Limb (tissue), 2 donors: ENCODE measurements around the gene NPM3.

Experiments used
- DNase-seq, 2 donors: peaks; one replicate each; pipeline ENCODE4 v3.0.0-alpha.2; 2016; ENCODE audit errors: extremely low spot score in 2 of 2

The NPM3 gene

GRCh38 chr10:101759309-101760247 is 23.7 kb downstream of the NPM3 start:
- DNase-seq: no peak

GRCh38 chr10:101758858-101759257 is 24.4 kb downstream of the NPM3 start:
- no peak for DNase-seq

- DNase-seq: no peak
Measured at GRCh38 chr10:101752241-101752640, 31.0 kb downstream of the NPM3 start.

- DNase-seq: no peak
Measured at GRCh38 chr10:101749047-101750016, 33.9 kb downstream of the NPM3 start.

- DNase-seq: no peak
Measured at GRCh38 chr10:101748496-101748895, 34.8 kb downstream of the NPM3 start.

DNA sequence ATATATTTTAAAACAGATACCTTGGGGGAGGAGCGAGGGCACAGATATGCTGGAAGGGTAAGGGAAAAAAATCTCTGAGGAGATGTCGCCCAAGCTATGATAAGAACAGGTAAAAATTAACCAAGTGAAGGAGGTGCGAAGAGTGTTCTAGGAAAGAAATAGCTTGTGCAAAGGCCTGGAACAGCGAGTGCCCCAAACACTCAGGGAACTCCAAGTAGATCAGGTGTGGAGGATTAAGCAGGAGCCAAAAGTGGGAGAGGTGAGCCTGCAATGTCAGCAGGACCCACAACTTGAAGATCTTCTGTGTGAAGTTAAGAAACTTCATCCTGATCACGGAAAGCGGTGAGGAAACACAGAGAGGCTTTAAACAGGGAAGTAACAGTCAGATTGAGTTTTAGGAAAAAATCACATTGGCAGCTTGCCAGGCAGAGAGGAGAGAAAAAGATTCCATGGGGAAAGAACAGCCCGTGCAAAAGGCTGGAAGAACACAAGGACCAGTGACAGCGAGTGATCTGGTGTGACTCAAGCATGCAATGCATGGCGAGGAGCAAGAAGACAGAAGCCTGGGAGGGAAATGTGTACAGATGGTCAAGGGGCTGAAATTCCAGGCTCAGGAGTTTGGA is 38.1 kb downstream of the NPM3 start:
- DNase-seq: no peak

DNA sequence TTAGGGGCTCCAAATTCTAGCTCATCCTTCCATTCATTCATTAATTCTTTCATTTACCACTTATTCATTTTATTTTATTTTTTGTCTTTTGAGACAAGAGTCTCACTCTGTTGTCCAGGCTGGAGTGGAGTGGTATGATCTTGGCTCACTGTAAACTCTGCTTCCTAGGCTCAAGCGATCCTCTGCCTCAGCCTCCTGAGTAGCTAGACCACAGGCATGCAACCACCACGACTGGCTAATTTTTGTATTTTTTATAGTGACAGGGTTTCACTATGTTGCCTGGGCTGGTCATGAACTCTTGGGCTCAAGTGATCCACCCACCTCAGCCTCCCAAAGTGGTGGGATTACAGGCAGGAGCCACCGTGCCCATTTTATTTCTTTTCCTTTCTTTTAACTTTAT is 39.0 kb downstream of the NPM3 start:
- DNase-seq: no peak

DNA sequence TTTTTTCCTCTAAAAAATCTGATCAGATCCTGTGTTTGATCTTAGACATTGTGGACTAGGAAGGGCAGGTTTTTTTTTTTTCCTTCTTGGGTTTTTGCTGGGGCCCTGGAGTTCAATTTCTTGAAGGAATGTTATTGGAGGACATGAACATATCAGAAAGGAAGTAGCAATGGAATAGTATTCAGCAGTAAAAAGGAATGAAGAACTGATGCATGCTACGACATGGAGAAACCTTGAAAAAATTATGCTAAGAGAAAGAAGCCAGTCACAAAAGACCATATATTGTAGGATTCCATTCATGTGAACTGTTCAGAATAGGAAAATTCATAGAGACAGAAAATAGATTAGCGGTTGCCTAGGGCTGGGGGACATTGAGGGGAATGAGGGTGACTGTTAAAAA is 41.3 kb downstream of the NPM3 start:
- no peak for DNase-seq

DNA sequence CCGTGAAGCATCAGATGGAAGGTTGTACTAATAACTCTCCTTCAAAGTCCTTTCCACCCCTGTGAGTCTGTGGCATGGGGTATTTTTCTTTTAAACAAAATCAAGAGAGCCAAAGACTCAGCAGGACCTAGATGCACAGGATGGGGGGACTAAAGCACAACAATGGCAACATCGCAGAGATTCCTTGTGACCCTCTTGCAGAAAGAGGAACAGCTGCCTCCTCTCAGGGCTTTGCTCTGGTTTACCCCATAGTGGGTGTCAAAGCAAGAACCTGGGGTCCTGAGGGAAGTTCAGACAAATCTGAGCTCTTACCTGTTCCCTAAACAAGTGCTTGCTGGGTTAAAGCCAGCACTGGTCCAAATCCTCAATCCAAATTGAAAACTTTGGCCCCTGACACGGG is 46.6 kb downstream of the NPM3 start:
- DNase-seq: no peak

- DNase-seq: no peak
Measured at GRCh38 chr10:101732096-101732495, 51.1 kb downstream of the NPM3 start.
